ENCODE measurements around the gene OR2J2. TPM values are rescaled to one million over a fixed set of nuclear protein-coding genes. Genes with fewer than 3 reads are reported as not detected.
"Not testable (repeated sequence)": the region's sequence is repeated elsewhere in the genome, so short reads cannot be mapped to it uniquely, and the experiment has no call there.

OR2J2 gene
- total RNA-seq: not detected in 2 replicates

GRCh38 chr6:29170607-29171006 lies at the start of gene OR2J2:
TSS of gene OR2J2 (plus strand) at chr6:29170907. CDS start at chr6:29173636, 2,729 bp downstream.
- H3K36me3 Mint-ChIP-seq (ENCODE audit: low read depth); intact Hi-C loops (cut with micrococcal nuclease); H3K4me1 Mint-ChIP-seq (ENCODE audit: low read depth); H3K27me3 Mint-ChIP-seq (ENCODE audit: insufficient read depth); H3K27ac Mint-ChIP-seq; H3K9me3 Mint-ChIP-seq; H3K4me3 Mint-ChIP-seq; DNase-seq (ENCODE audit: low spot score): not testable (repeated sequence)

- H3K4me1 Mint-ChIP-seq (ENCODE audit: low read depth): no peaks in the 10 kb centered on the region
Measured at GRCh38 chr6:29129326-29130012, 41.2 kb upstream of the OR2J2 start.

GRCh38 chr6:29130644-29131043 lies 40.1 kb upstream of the OR2J2 start:
- Mint-ChIP-seq H3K27ac (no peak overlapping the region), H3K27me3 (ENCODE audit: insufficient read depth) (peaks cover 6% of the 10 kb centered on the region), H3K36me3 (ENCODE audit: low read depth) (no peaks in the 10 kb centered on the region), H3K4me1 (ENCODE audit: low read depth) (no peaks in the 10 kb centered on the region), H3K4me3 (no peak overlapping the region), H3K9me3 (no peaks in the 10 kb centered on the region)
- intact Hi-C loops (cut with micrococcal nuclease): no loop called here
- no peak for DNase-seq (ENCODE audit: low spot score)

More at GRCh38 chr6:29129326-29130012, 41.2 kb upstream of the OR2J2 start:
- Mint-ChIP-seq H3K4me3 (no peak overlapping the region), H3K27ac (no peak overlapping the region), H3K9me3 (no peaks in the 10 kb centered on the region), H3K27me3 (ENCODE audit: insufficient read depth) (peaks cover 6% of the 10 kb centered on the region), H3K36me3 (ENCODE audit: low read depth) (no peaks in the 10 kb centered on the region)
- no peak for DNase-seq (ENCODE audit: low spot score)
- intact Hi-C loops (cut with micrococcal nuclease): no loop called here

- Mint-ChIP-seq H3K4me1 (ENCODE audit: low read depth) (no peaks in the 10 kb centered on the region), H3K4me3 (no peak overlapping the region), H3K9me3 (no peaks in the 10 kb centered on the region), H3K27ac (no peak overlapping the region), H3K36me3 (ENCODE audit: low read depth) (no peaks in the 10 kb centered on the region), H3K27me3 (ENCODE audit: insufficient read depth) (peaks cover 6% of the 10 kb centered on the region)
- intact Hi-C loops (cut with micrococcal nuclease): no loop called here
- DNase-seq (ENCODE audit: low spot score): no peak
Measured at GRCh38 chr6:29131691-29132090, 39.0 kb upstream of the OR2J2 start.

GRCh38 chr6:29137724-29138123 lies 33.0 kb upstream of the OR2J2 start:
- no peak overlapping the region for H3K4me3 Mint-ChIP-seq
- no peaks in the 10 kb centered on the region for H3K4me1 Mint-ChIP-seq (ENCODE audit: low read depth)
- no peaks in the 10 kb centered on the region for H3K27me3 Mint-ChIP-seq (ENCODE audit: insufficient read depth)
- H3K27ac Mint-ChIP-seq: no peak overlapping the region
- peaks cover 3% of the 10 kb centered on the region for H3K9me3 Mint-ChIP-seq
- DNase-seq (ENCODE audit: low spot score): no peak
- H3K36me3 Mint-ChIP-seq (ENCODE audit: low read depth): no peaks in the 10 kb centered on the region
- intact Hi-C loops (cut with micrococcal nuclease): no loop called here

GRCh38 chr6:29141606-29142005 lies 29.1 kb upstream of the OR2J2 start:
- Mint-ChIP-seq H3K27ac (no peak overlapping the region), H3K27me3 (ENCODE audit: insufficient read depth) (peaks cover 4% of the 10 kb centered on the region), H3K4me3 (no peak overlapping the region), H3K36me3 (ENCODE audit: low read depth) (no peaks in the 10 kb centered on the region), H3K4me1 (ENCODE audit: low read depth) (no peaks in the 10 kb centered on the region), H3K9me3 (peaks cover 3% of the 10 kb centered on the region)
- intact Hi-C loops (cut with micrococcal nuclease): no loop called here
- DNase-seq (ENCODE audit: low spot score): no peak

GRCh38 chr6:29142309-29142708 lies 28.4 kb upstream of the OR2J2 start:
- no peak for DNase-seq (ENCODE audit: low spot score)
- Mint-ChIP-seq H3K4me1 (ENCODE audit: low read depth) (no peaks in the 10 kb centered on the region), H3K27me3 (ENCODE audit: insufficient read depth) (peaks cover 4% of the 10 kb centered on the region), H3K27ac (no peak overlapping the region), H3K36me3 (ENCODE audit: low read depth) (no peaks in the 10 kb centered on the region), H3K9me3 (peaks cover 3% of the 10 kb centered on the region), H3K4me3 (no peak overlapping the region)
- intact Hi-C loops (cut with micrococcal nuclease): no loop called here

GRCh38 chr6:29146179-29146578 lies 24.5 kb upstream of the OR2J2 start:
- peaks cover 3% of the 10 kb centered on the region for H3K9me3 Mint-ChIP-seq
- no peak overlapping the region for H3K27ac Mint-ChIP-seq
- H3K4me3 Mint-ChIP-seq: no peak overlapping the region
- no peak for DNase-seq (ENCODE audit: low spot score)
- no peaks in the 10 kb centered on the region for H3K4me1 Mint-ChIP-seq (ENCODE audit: low read depth)
- H3K27me3 Mint-ChIP-seq (ENCODE audit: insufficient read depth): peaks cover 4% of the 10 kb centered on the region
- no peaks in the 10 kb centered on the region for H3K36me3 Mint-ChIP-seq (ENCODE audit: low read depth)
- intact Hi-C loops (cut with micrococcal nuclease): no loop called here

GRCh38 chr6:29147074-29147473 lies 23.6 kb upstream of the OR2J2 start:
- Mint-ChIP-seq H3K9me3 (peaks cover 3% of the 10 kb centered on the region), H3K27ac (no peak overlapping the region), H3K27me3 (ENCODE audit: insufficient read depth) (peaks cover 4% of the 10 kb centered on the region), H3K4me1 (ENCODE audit: low read depth) (no peaks in the 10 kb centered on the region), H3K4me3 (no peak overlapping the region), H3K36me3 (ENCODE audit: low read depth) (no peaks in the 10 kb centered on the region)
- no peak for DNase-seq (ENCODE audit: low spot score)
- intact Hi-C loops (cut with micrococcal nuclease): no loop called here

- H3K9me3 Mint-ChIP-seq; DNase-seq (ENCODE audit: low spot score); H3K27ac Mint-ChIP-seq; intact Hi-C loops (cut with micrococcal nuclease); H3K27me3 Mint-ChIP-seq (ENCODE audit: insufficient read depth); H3K36me3 Mint-ChIP-seq (ENCODE audit: low read depth); H3K4me3 Mint-ChIP-seq; H3K4me1 Mint-ChIP-seq (ENCODE audit: low read depth): not testable (repeated sequence)
Measured at GRCh38 chr6:29149444-29149843, 21.3 kb upstream of the OR2J2 start.

- Mint-ChIP-seq H3K27ac (no peak overlapping the region), H3K36me3 (ENCODE audit: low read depth) (no peaks in the 10 kb centered on the region), H3K4me3 (no peak overlapping the region), H3K4me1 (ENCODE audit: low read depth) (no peaks in the 10 kb centered on the region), H3K27me3 (ENCODE audit: insufficient read depth) (peaks cover 1% of the 10 kb centered on the region), H3K9me3 (no peaks in the 10 kb centered on the region)
- intact Hi-C loops (cut with micrococcal nuclease): no loop called here
- DNase-seq (ENCODE audit: low spot score): no peak
Measured at GRCh38 chr6:29153083-29153482, 17.6 kb upstream of the OR2J2 start.

GRCh38 chr6:29155182-29155581 lies 15.5 kb upstream of the OR2J2 start:
- H3K9me3 Mint-ChIP-seq; intact Hi-C loops (cut with micrococcal nuclease); H3K27me3 Mint-ChIP-seq (ENCODE audit: insufficient read depth); H3K36me3 Mint-ChIP-seq (ENCODE audit: low read depth); DNase-seq (ENCODE audit: low spot score); H3K4me1 Mint-ChIP-seq (ENCODE audit: low read depth); H3K4me3 Mint-ChIP-seq; H3K27ac Mint-ChIP-seq: not testable (repeated sequence)

- H3K27ac Mint-ChIP-seq; H3K4me3 Mint-ChIP-seq; intact Hi-C loops (cut with micrococcal nuclease); H3K9me3 Mint-ChIP-seq; H3K36me3 Mint-ChIP-seq (ENCODE audit: low read depth); H3K4me1 Mint-ChIP-seq (ENCODE audit: low read depth); H3K27me3 Mint-ChIP-seq (ENCODE audit: insufficient read depth); DNase-seq (ENCODE audit: low spot score): not testable (repeated sequence)
Measured at GRCh38 chr6:29159922-29160321, 10.8 kb upstream of the OR2J2 start.

GRCh38 chr6:29165571-29165970 lies 5.1 kb upstream of the OR2J2 start:
- H3K9me3 Mint-ChIP-seq; intact Hi-C loops (cut with micrococcal nuclease); H3K27me3 Mint-ChIP-seq (ENCODE audit: insufficient read depth); H3K36me3 Mint-ChIP-seq (ENCODE audit: low read depth); H3K4me3 Mint-ChIP-seq; H3K27ac Mint-ChIP-seq; H3K4me1 Mint-ChIP-seq (ENCODE audit: low read depth); DNase-seq (ENCODE audit: low spot score): not testable (repeated sequence)
